PC-9 (cell line): ENCODE results near the gene ARHGEF17.

Source experiments
- EZH2 ChIP-seq: fragments of 200-600 bp; sonication (generic); IDR thresholded peaks from 2 replicates; pipeline ENCODE4 v1.8.0; 2017; ENCODE audit warnings: antibody characterized with exemption, low read depth
- TF ChIP-seq, protein P1 (sequence below): fragments of 200-600 bp; sonication (generic); conservative IDR thresholded peaks from 2 replicates; pipeline ENCODE4 v1.6.1; 2017; ENCODE audit warnings: mixed run types, antibody characterized with exemption, mild to moderate bottlenecking, moderate library complexity

DNA sequence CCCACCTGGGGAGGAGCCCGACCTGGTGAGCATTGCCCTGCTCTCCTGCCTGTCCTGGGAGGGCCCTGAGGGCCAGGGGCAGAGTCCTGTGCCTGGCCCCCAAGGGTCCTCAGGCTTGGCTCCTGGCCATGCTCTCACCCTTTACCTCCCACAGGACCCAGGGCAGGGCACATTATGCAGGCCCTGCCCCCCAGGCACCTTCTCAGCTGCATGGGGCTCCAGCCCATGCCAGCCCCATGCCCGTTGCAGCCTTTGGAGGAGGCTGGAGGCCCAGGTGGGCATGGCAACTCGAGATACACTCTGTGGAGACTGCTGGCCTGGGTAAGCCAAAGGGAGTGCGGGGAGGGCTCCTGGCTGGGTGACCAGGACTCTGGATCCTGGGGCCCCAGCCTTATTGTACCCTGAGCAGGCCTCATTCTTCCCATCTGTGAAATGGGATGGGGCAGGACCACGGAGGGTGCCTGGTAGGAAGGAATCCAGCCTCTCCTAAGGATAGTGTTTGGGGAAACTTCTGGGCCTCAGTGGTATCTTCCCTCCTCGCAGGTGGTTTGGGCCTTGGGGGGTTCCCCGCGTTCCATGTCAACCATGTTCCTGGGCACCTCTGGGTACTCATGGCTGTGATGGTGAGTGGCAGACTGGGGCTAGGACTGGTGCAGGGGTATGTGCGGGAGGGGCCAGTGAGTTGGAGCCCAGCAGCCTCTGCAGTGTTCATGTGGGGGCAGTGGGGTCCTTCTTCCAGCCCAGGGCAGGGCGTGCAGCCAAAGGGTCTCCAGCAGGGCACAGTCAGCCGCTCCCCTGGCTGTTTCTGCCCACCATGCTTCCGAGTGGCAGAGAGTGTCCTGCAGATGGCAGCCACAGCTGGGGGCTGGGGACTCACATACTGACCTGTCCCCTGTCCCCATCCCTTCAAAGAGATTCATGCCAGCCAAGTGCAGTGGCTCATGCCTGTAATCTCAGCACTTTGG is 82.8 kb downstream of the ARHGEF17 start:
- TF ChIP-seq, protein P1, sequence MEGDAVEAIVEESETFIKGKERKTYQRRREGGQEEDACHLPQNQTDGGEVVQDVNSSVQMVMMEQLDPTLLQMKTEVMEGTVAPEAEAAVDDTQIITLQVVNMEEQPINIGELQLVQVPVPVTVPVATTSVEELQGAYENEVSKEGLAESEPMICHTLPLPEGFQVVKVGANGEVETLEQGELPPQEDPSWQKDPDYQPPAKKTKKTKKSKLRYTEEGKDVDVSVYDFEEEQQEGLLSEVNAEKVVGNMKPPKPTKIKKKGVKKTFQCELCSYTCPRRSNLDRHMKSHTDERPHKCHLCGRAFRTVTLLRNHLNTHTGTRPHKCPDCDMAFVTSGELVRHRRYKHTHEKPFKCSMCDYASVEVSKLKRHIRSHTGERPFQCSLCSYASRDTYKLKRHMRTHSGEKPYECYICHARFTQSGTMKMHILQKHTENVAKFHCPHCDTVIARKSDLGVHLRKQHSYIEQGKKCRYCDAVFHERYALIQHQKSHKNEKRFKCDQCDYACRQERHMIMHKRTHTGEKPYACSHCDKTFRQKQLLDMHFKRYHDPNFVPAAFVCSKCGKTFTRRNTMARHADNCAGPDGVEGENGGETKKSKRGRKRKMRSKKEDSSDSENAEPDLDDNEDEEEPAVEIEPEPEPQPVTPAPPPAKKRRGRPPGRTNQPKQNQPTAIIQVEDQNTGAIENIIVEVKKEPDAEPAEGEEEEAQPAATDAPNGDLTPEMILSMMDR = no peak
- no peak for TF ChIP-seq EZH2
